Endothelial cell of umbilical vein (primary cell): Measurements from ENCODE around the gene CYP27C1. TPM values are rescaled to one million over a fixed set of nuclear protein-coding genes. Genes with fewer than 3 reads are reported as not detected.

ENCODE experiments used
- BruUV-seq: library from RNA; stranded (reverse); fragments of 400-500 nt; replicated peaks from 2 replicates; lab custom pipeline; 2021; lab: Mats Ljungman, UMichigan
- CTCF ChIA-PET: fragments of 300-600, 350-600 bp; sonication (Branson Sonifier 250); formaldehyde crosslinking; loops from one replicate; lab custom pipeline; 2021; ENCODE audit warnings: antibody characterized with exemption, inconsistent platforms; lab: Charles Lee
- POLR2A ChIA-PET: fragments of 300-600, 350-600 bp; sonication (Branson Sonifier 250); formaldehyde crosslinking; loops from one replicate; lab custom pipeline; 2021; ENCODE audit warnings: antibody characterized with exemption, inconsistent platforms; lab: Charles Lee
- DNase-seq: peaks from one replicate; pipeline ENCODE4 v3.0.0-alpha.2; 2011; ENCODE audit warnings: low read depth, low spot score
- FAIRE-seq: peaks from 2 replicates; lab custom pipeline; 2011; peaks lifted over from hg19 to GRCh38; lab: Jason Lieb, UNC
- H2AFZ ChIP-seq: 2 replicates; pipeline ENCODE4 v1.6.0; 2012; ENCODE audit warnings: low read depth, low read length, control low read depth, inconsistent platforms
- H3K27ac ChIP-seq: 2 replicates; pipeline ENCODE4 v1.5.1; 2011; ENCODE audit warnings: low read depth, mild to moderate bottlenecking, control low read depth, low read length, moderate library complexity; ENCODE audit not compliant: insufficient read depth
- H3K27me3 ChIP-seq, 2 experiments: 2 replicates each; pipeline versions ENCODE4 v1.6.0 to v1.6.1; 2011; ENCODE audit warnings: low read length in 2 of 2, mixed read lengths in 1 of 2; ENCODE audit not compliant: control insufficient read depth in 2 of 2, insufficient read depth in 2 of 2
- H3K36me3 ChIP-seq, 2 experiments: 2 replicates in 1 of 2; 3 replicates in 1 of 2; pipeline ENCODE4 v1.5.1; 2011; ENCODE audit warnings: low read length in 2 of 2, mild to moderate bottlenecking in 1 of 2, moderate library complexity in 1 of 2; ENCODE audit not compliant: control insufficient read depth in 2 of 2, insufficient read depth in 2 of 2; ENCODE audit errors: extremely low read depth in 1 of 2
- H3K4me1 ChIP-seq: 3 replicates; pipeline ENCODE4 v1.5.1; 2011; ENCODE audit warnings: mild to moderate bottlenecking, low read length; ENCODE audit not compliant: control insufficient read depth, insufficient read depth; ENCODE audit errors: extremely low read depth
- H3K4me2 ChIP-seq: 2 replicates; pipeline ENCODE4 v1.6.1; 2011; ENCODE audit warnings: low read length, control low read depth, mixed read lengths; ENCODE audit not compliant: insufficient read depth
- H3K4me3 ChIP-seq, 3 experiments: fragments of 200-600 bp in 1 of 3; sonication (generic), shearing (Covaris generic) in 1 of 3; replicated peaks in 1 of 3; 2 replicates each; pipeline ENCODE4 v1.5.1; 2011 to 2016; ENCODE audit warnings: control low read depth in 3 of 3, low read length in 3 of 3, mild to moderate bottlenecking in 2 of 3, inconsistent platforms in 1 of 3, low read depth in 1 of 3, moderate library complexity in 1 of 3; ENCODE audit not compliant: insufficient read depth in 1 of 3
- H3K79me2 ChIP-seq: 2 replicates; pipeline ENCODE4 v1.6.0; 2012; ENCODE audit warnings: low read length, inconsistent platforms; ENCODE audit not compliant: control insufficient read depth, insufficient read depth
- H3K9ac ChIP-seq: replicated peaks from 2 replicates; pipeline ENCODE3; 2011; ENCODE audit warnings: low read length, control low read depth; ENCODE audit not compliant: insufficient read depth; ENCODE audit errors: extremely low read depth
- H3K9me1 ChIP-seq: replicated peaks from 3 replicates; pipeline ENCODE4 v1.6.0; 2011; ENCODE audit warnings: mild to moderate bottlenecking, low read length; ENCODE audit not compliant: control insufficient read depth, insufficient read depth; ENCODE audit errors: extremely low read depth
- H3K9me3 ChIP-seq: replicated peaks from 2 replicates; pipeline ENCODE4 v1.5.1; 2012; ENCODE audit warnings: low read length, inconsistent platforms; ENCODE audit not compliant: control insufficient read depth, insufficient read depth
- H4K20me1 ChIP-seq: replicated peaks from 2 replicates; pipeline ENCODE3; 2011; ENCODE audit warnings: mild to moderate bottlenecking, low read length; ENCODE audit not compliant: control insufficient read depth, insufficient read depth; ENCODE audit errors: extremely low read depth
- CTCF ChIP-seq, 2 donors: IDR thresholded peaks; 1 replicate in 1 of 2; 2 replicates in 1 of 2; pipeline ENCODE4 v1.5.1; 2011; ENCODE audit warnings: low read length in 2 of 2, mild to moderate bottlenecking in 2 of 2, moderate library complexity in 2 of 2, control low read depth in 1 of 2, inconsistent platforms in 1 of 2, low read depth in 1 of 2; ENCODE audit not compliant: insufficient read depth in 1 of 2; ENCODE audit errors: extremely low read depth in 1 of 2
- EZH2 ChIP-seq: IDR thresholded peaks from 2 replicates; pipeline ENCODE4 v1.6.1; 2012; ENCODE audit warnings: borderline replicate concordance, low read depth, mild to moderate bottlenecking, moderate library complexity, low read length, inconsistent platforms; ENCODE audit not compliant: severe bottlenecking
- FOS ChIP-seq: IDR thresholded peaks from 2 replicates; pipeline ENCODE4 v1.6.1; 2011; ENCODE audit warnings: mild to moderate bottlenecking, low read length, moderate library complexity, borderline replicate concordance; ENCODE audit not compliant: insufficient read depth
- GATA2 ChIP-seq: IDR thresholded peaks from 2 replicates; pipeline ENCODE4 v1.7.0; 2011; ENCODE audit warnings: low read depth, mild to moderate bottlenecking, moderate library complexity, mixed read lengths, low read length; ENCODE audit not compliant: insufficient read length, insufficient read depth
- JUN ChIP-seq: IDR thresholded peaks from 2 replicates; pipeline ENCODE4 v1.6.1; 2011; ENCODE audit warnings: borderline replicate concordance, low read depth; ENCODE audit not compliant: insufficient read length, insufficient read depth
- MAX ChIP-seq: IDR thresholded peaks from 2 replicates; pipeline ENCODE4 v1.6.1; 2011; ENCODE audit not compliant: insufficient read depth, insufficient read length
- MYC ChIP-seq: IDR thresholded peaks from one replicate; pipeline ENCODE4 v1.6.1; 2011; ENCODE audit warnings: mild to moderate bottlenecking, low read depth, low read length
- POLR2A ChIP-seq: IDR thresholded peaks from 2 replicates; pipeline ENCODE4 v1.6.1; 2012; ENCODE audit warnings: low read depth, mild to moderate bottlenecking, control low read depth, low read length
- POLR2AphosphoS5 ChIP-seq: IDR thresholded peaks from 2 replicates; pipeline ENCODE4 v1.6.1; 2012; ENCODE audit warnings: low read depth, mild to moderate bottlenecking, control low read depth, low read length, moderate library complexity; ENCODE audit not compliant: insufficient read depth
- dilution Hi-C: fragments of 300-500 bp; cut with MboI; formaldehyde crosslinking; loops from one replicate; pipeline ENCODE4 v1.15.0; 2019; ENCODE audit warnings: low sequenced_read_pairs; ENCODE audit not compliant: extremely low pct_ligation_motif_present
- intact Hi-C: fragments of 100-400 bp; cut with micrococcal nuclease; formaldehyde crosslinking; loops from one replicate; pipeline ENCODE4 v1.10.0; 2022
- polyA plus RNA-seq, 4 experiments: library from polyadenylated mRNA; depleted of rRNA in 3 of 4; stranded (reverse) in 3 of 4; unstranded in 1 of 4; fragments of >200 nt; gene quantifications; 2 replicates each; pipeline versions ENCODE4 v1.2.1 to v1.2.3, GENCODE V29; 2011 to 2012; ENCODE audit warnings: missing spikeins in 1 of 4
- total RNA-seq: library from RNA; stranded (reverse); gene quantifications from 2 replicates; pipeline ENCODE4 v1.2.3, GENCODE V29; 2021

CYP27C1 gene
- total and polyA plus RNA-seq, 2 donors (not counting 3 experiments of a cell fraction or from before 2014, with no cell fraction given) = not detected

- Histone ChIP-seq H3K4me3 (no peak overlapping the region), H3K9me1 (no peaks in the 10 kb centered on the region), H3K4me1 (peaks cover 14% of the 10 kb centered on the region), H4K20me1 (no peaks in the 10 kb centered on the region), H3K9me3 (no peaks in the 10 kb centered on the region), H3K79me2 (no peaks in the 10 kb centered on the region), H3K9ac (no peak overlapping the region), H3K36me3 (no peaks in the 10 kb centered on the region), H2AFZ (no peak overlapping the region), H3K4me2 (no peak overlapping the region), H3K27ac (no peak overlapping the region), H3K27me3 (peaks cover 0 to 2% of the 10 kb centered on the region in 2 experiments)
- ChIA-PET CTCF (interaction anchor here (0.9 to 1.2 kb wide), 3 partner anchors 17 to 89 kb away, joined by 4 to 8 read pairs (median 4); no protein-coding TSS in a partner anchor), POLR2A (no interaction called here)
- TF ChIP-seq POLR2AphosphoS5 (no peak), MAX (no peak), POLR2A (no peak), MYC (no peak), CTCF (IDR thresholded peaks at IDR 0.05; ENCODE audit: extremely low read depth in 1 of 2, insufficient read depth in 1 of 2, low read depth in 1 of 2, low read length in 2 of 2) (no peak), EZH2 (no peak), FOS (no peak), JUN (no peak), GATA2 (no peak)
- DNase-seq (no peak), FAIRE-seq (no peak)
- dilution Hi-C loops (no loop called here), intact Hi-C loops (no loop called here)
- no TSS peak for BruUV-seq
These were observed 63.0 kb downstream of the CYP27C1 start for GRCh38 chr2:127157114-127157513.
